ENCODE results near the gene GSE1.

- TF ChIP-seq POLR2A (IDR thresholded peaks at IDR 0.05) = no peak
- peak in 2 of 5 experiments; percentile 11 to 43 for TF ChIP-seq CTCF (IDR thresholded peaks at IDR 0.05)
- TF ChIP-seq POLR2AphosphoS5 (IDR thresholded peaks at IDR 0.05) = peak; percentile 64 to 70 (median 70)
- TF ChIP-seq EP300 (IDR thresholded peaks at IDR 0.05; ENCODE audit: low read depth) = peak; percentile 54
These were observed 45.8 kb upstream of the GSE1 start for GRCh38 chr16:85567101-85567866.
